IMR-90 (cell line): ENCODE data around the gene OR11A1.

Experiments
- CEBPB ChIP-seq: IDR thresholded peaks from 2 replicates; pipeline ENCODE4 v1.6.1; 2012; ENCODE audit warnings: low read depth, low read length, improper control_type of control experiment
- CTCF ChIP-seq: conservative IDR thresholded peaks from 2 replicates; pipeline ENCODE4 v1.5.1; 2012; ENCODE audit warnings: mild to moderate bottlenecking, low read depth, low read length, improper control_type of control experiment
- POLR2A ChIP-seq: IDR thresholded peaks from 2 replicates; pipeline ENCODE4 v1.6.1; 2012; ENCODE audit warnings: mild to moderate bottlenecking, low read depth, low read length
- RCOR1 ChIP-seq: IDR thresholded peaks from 2 replicates; pipeline ENCODE4 v1.6.1; 2012; ENCODE audit warnings: mild to moderate bottlenecking, low read length, improper control_type of control experiment; ENCODE audit not compliant: insufficient replicate concordance

GRCh38 chr6:29403801-29404200, 53.1 kb downstream of the OR11A1 start:
- TF ChIP-seq POLR2A: no peak
- TF ChIP-seq CEBPB: no peak
- no peak for TF ChIP-seq CTCF
- TF ChIP-seq RCOR1: no peak
